NB4 (cell line): ENCODE data around the gene NR2F1-AS1.

Source experiments
- CTCF ChIP-seq: IDR thresholded peaks from one replicate; pipeline ENCODE4 v1.5.1; 2012; ENCODE audit warnings: low read depth, low read length
- MAX ChIP-seq: IDR thresholded peaks from 2 replicates; pipeline ENCODE4 v1.6.1; 2011; ENCODE audit warnings: low read depth, low read length
- MYC ChIP-seq: IDR thresholded peaks from 2 replicates; pipeline ENCODE4 v1.6.1; 2011; ENCODE audit warnings: low read depth, low read length
- POLR2A ChIP-seq: IDR thresholded peaks from 2 replicates; pipeline ENCODE4 v1.6.1; 2011; ENCODE audit warnings: mild to moderate bottlenecking; ENCODE audit not compliant: insufficient read length; ENCODE audit errors: extremely low read depth

GRCh38 chr5:93608855-93609254, 27.8 kb upstream of the NR2F1-AS1 start:
- TF ChIP-seq CTCF (no peak), POLR2A (no peak), MAX (no peak), MYC (no peak)
